Panc1 (cell line): ENCODE measurements around the gene DCD. TPM values are rescaled to one million over a fixed set of nuclear protein-coding genes. Genes with fewer than 3 reads are reported as not detected.

Experiments used
- ATAC-seq: fragments of 200-7000 bp; cut with Tn5 transposase; 2 replicates; pipeline ENCODE4 v1.9.1; 2020; ENCODE audit warnings: mild to moderate bottlenecking, moderate library complexity
- BruUV-seq: library from RNA; stranded (reverse); fragments of 400-500 nt; replicated peaks from 2 replicates; lab custom pipeline; 2021; lab: Mats Ljungman, UMichigan
- CTCF ChIA-PET: fragments of 300-600 bp; sonication (Branson Sonifier 250); formaldehyde crosslinking; loops from one replicate; lab custom pipeline; 2022; ENCODE audit warnings: antibody characterized with exemption; lab: Charles Lee
- POLR2A ChIA-PET: fragments of 300-600 bp; sonication (Branson Sonifier 250); formaldehyde crosslinking; loops from one replicate; lab custom pipeline; 2022; ENCODE audit warnings: antibody characterized with exemption; lab: Charles Lee
- DNase-seq: peaks from one replicate; pipeline ENCODE4 v3.0.0-alpha.2; 2010; ENCODE audit warnings: low read depth, low spot score
- H3K27ac ChIP-seq: 2 replicates; pipeline ENCODE4 v1.5.1; 2011; ENCODE audit warnings: mild to moderate bottlenecking, low read length, inconsistent platforms
- H3K27me3 ChIP-seq: fragments of 200-500 bp; sonication (Bioruptor generic); 2 replicates; pipeline ENCODE4 v1.6.0; 2014; ENCODE audit warnings: low read length, inconsistent platforms; ENCODE audit not compliant: control insufficient read depth, insufficient read depth
- H3K36me3 ChIP-seq: fragments of 200-500 bp; sonication (Bioruptor generic); 2 replicates; pipeline ENCODE4 v1.5.1; 2014; ENCODE audit warnings: inconsistent platforms, mild to moderate bottlenecking, low read length, moderate library complexity; ENCODE audit not compliant: control insufficient read depth, insufficient read depth
- H3K4me1 ChIP-seq: 2 replicates; pipeline ENCODE4 v1.5.1; 2011; ENCODE audit warnings: inconsistent platforms, mild to moderate bottlenecking, low read length, moderate library complexity; ENCODE audit not compliant: control insufficient read depth, insufficient read depth
- H3K4me3 ChIP-seq, 2 experiments: 2 replicates each; pipeline ENCODE4 v1.5.1; 2011 to 2012; ENCODE audit warnings: low read depth in 2 of 2, low read length in 2 of 2, mild to moderate bottlenecking in 2 of 2, inconsistent platforms in 1 of 2, moderate library complexity in 1 of 2
- H3K9me3 ChIP-seq: fragments of 200-500 bp; sonication (Bioruptor generic); 2 replicates; pipeline ENCODE4 v1.5.1; 2014; ENCODE audit warnings: low read depth, mild to moderate bottlenecking, inconsistent platforms, low read length, moderate library complexity; ENCODE audit not compliant: control insufficient read depth, insufficient read depth
- POLR2AphosphoS5 ChIP-seq: IDR thresholded peaks from 2 replicates; pipeline ENCODE4 v1.6.1; 2012; ENCODE audit warnings: mild to moderate bottlenecking, low read depth, low read length, moderate library complexity
- SIN3A ChIP-seq: IDR thresholded peaks from 2 replicates; pipeline ENCODE4 v1.6.1; 2012; ENCODE audit warnings: low read depth, mild to moderate bottlenecking, low read length, moderate library complexity, borderline replicate concordance; ENCODE audit not compliant: insufficient read depth
- TCF7L2 ChIP-seq: IDR thresholded peaks from 2 replicates; pipeline ENCODE4 v1.6.1; 2011; ENCODE audit warnings: mild to moderate bottlenecking, low read depth, low read length, inconsistent platforms
- in situ Hi-C: cut with HindIII; loops from 2 replicates; pipeline ENCODE4 v1.10.0; 2016; ENCODE audit warnings: low sequenced_read_pairs, low pct_unique_long_range_greater_than_20kb
- intact Hi-C: fragments of 100-400 bp; cut with micrococcal nuclease; formaldehyde crosslinking; loops from one replicate; pipeline ENCODE4 v1.10.0; 2022; ENCODE audit not compliant: unreplicated experiment
- total RNA-seq: library from RNA; stranded (reverse); gene quantifications from one replicate; pipeline ENCODE4 v1.2.1, GENCODE V29; 2021; ENCODE audit not compliant: unreplicated experiment
- TF ChIP-seq, protein P1 (sequence below), 2 experiments: IDR thresholded peaks; 2 replicates each; pipeline ENCODE4 v1.6.1; 2011 to 2012; ENCODE audit warnings: low read depth in 2 of 2, control low read depth in 1 of 2, low read length in 1 of 2, mild to moderate bottlenecking in 1 of 2, moderate library complexity in 1 of 2; ENCODE audit not compliant: insufficient read depth in 1 of 2
- TF ChIP-seq, protein P2 (sequence below): fragments of 450-650 bp; IDR thresholded peaks from 2 replicates; pipeline ENCODE4 v1.5.1; 2017; ENCODE audit warnings: mild to moderate bottlenecking

DCD gene
- total RNA-seq, 1 experiment from 2014 or later, result not detected

GRCh38 chr12:54629925-54630324, 18.2 kb downstream of the DCD start:
- H3K27me3 ChIP-seq, result no peaks in the 10 kb centered on the region
- ChIA-PET CTCF (interaction anchor here (0.5 kb wide), 1 partner anchor 305 kb away, joined by 4 read pairs; the partner anchor contains the start of gene COPZ1), POLR2A (no interaction called here)
- no peaks in the 10 kb centered on the region for H3K36me3 ChIP-seq
- ATAC-seq (no peak), DNase-seq (no peak)
- TF ChIP-seq, protein P1, sequence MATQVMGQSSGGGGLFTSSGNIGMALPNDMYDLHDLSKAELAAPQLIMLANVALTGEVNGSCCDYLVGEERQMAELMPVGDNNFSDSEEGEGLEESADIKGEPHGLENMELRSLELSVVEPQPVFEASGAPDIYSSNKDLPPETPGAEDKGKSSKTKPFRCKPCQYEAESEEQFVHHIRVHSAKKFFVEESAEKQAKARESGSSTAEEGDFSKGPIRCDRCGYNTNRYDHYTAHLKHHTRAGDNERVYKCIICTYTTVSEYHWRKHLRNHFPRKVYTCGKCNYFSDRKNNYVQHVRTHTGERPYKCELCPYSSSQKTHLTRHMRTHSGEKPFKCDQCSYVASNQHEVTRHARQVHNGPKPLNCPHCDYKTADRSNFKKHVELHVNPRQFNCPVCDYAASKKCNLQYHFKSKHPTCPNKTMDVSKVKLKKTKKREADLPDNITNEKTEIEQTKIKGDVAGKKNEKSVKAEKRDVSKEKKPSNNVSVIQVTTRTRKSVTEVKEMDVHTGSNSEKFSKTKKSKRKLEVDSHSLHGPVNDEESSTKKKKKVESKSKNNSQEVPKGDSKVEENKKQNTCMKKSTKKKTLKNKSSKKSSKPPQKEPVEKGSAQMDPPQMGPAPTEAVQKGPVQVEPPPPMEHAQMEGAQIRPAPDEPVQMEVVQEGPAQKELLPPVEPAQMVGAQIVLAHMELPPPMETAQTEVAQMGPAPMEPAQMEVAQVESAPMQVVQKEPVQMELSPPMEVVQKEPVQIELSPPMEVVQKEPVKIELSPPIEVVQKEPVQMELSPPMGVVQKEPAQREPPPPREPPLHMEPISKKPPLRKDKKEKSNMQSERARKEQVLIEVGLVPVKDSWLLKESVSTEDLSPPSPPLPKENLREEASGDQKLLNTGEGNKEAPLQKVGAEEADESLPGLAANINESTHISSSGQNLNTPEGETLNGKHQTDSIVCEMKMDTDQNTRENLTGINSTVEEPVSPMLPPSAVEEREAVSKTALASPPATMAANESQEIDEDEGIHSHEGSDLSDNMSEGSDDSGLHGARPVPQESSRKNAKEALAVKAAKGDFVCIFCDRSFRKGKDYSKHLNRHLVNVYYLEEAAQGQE (IDR thresholded peaks at IDR 0.05; ENCODE audit: insufficient read depth in 1 of 2, low read depth in 2 of 2, low read length in 1 of 2), result no peak
- TF ChIP-seq SIN3A (no peak), TCF7L2 (no peak), POLR2AphosphoS5 (no peak)
- TF ChIP-seq, protein P2, sequence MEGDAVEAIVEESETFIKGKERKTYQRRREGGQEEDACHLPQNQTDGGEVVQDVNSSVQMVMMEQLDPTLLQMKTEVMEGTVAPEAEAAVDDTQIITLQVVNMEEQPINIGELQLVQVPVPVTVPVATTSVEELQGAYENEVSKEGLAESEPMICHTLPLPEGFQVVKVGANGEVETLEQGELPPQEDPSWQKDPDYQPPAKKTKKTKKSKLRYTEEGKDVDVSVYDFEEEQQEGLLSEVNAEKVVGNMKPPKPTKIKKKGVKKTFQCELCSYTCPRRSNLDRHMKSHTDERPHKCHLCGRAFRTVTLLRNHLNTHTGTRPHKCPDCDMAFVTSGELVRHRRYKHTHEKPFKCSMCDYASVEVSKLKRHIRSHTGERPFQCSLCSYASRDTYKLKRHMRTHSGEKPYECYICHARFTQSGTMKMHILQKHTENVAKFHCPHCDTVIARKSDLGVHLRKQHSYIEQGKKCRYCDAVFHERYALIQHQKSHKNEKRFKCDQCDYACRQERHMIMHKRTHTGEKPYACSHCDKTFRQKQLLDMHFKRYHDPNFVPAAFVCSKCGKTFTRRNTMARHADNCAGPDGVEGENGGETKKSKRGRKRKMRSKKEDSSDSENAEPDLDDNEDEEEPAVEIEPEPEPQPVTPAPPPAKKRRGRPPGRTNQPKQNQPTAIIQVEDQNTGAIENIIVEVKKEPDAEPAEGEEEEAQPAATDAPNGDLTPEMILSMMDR, result no peak
- in situ Hi-C loops (no loop called here), intact Hi-C loops (no loop called here)
- no peak overlapping the region for H3K27ac ChIP-seq
- H3K4me1 ChIP-seq, result no peaks in the 10 kb centered on the region
- BruUV-seq, result no TSS peak
- H3K9me3 ChIP-seq, result no peaks in the 10 kb centered on the region
- no peak overlapping the region for H3K4me3 ChIP-seq

- Histone ChIP-seq H3K9me3 (no peaks in the 10 kb centered on the region), H3K36me3 (no peaks in the 10 kb centered on the region), H3K4me1 (no peaks in the 10 kb centered on the region), H3K4me3 (no peak overlapping the region), H3K27ac (no peak overlapping the region), H3K27me3 (peaks cover 9% of the 10 kb centered on the region)
- ChIA-PET POLR2A (no interaction called here), CTCF (no interaction called here)
- no TSS peak for BruUV-seq
- DNase-seq, result no peak
- intact Hi-C loops (no loop called here), in situ Hi-C loops (no loop called here)
- ATAC-seq, result no peak
- TF ChIP-seq POLR2AphosphoS5 (no peak), SIN3A (no peak), TCF7L2 (no peak)
- TF ChIP-seq, protein P2, result no peak
- TF ChIP-seq, protein P1 (IDR thresholded peaks at IDR 0.05; ENCODE audit: insufficient read depth in 1 of 2, low read depth in 2 of 2, low read length in 1 of 2), result no peak
These were observed 19.8 kb downstream of the DCD start for GRCh38 chr12:54628186-54628846.
